NK-92 (cell line): Measurements from ENCODE around the gene SNORC.
"Not testable (repeated sequence)": the region's sequence is repeated elsewhere in the genome, so short reads cannot be mapped to it uniquely, and the experiment has no call there.

Experiments
- DNase-seq: peaks from one replicate; lab custom pipeline; 2025; ENCODE audit not compliant: unreplicated experiment; lab: John Stamatoyannopoulos, UW

Gene SNORC

GRCh38 chr2:232870018-232870765 is at the start of gene SNORC:
TSS of gene SNORC (plus strand) at chr2:232870264. CDS start at chr2:232870342, 78 bp downstream.
- DNase-seq = no peak

- DNase-seq = no peak
These were observed 40.1 kb upstream of the SNORC start for GRCh38 chr2:232829988-232830387.

- DNase-seq = no peak
These were observed 38.6 kb upstream of the SNORC start for GRCh38 chr2:232831496-232831895.

- DNase-seq = no peak
These were observed 36.2 kb upstream of the SNORC start for GRCh38 chr2:232833830-232834229.

- no peak for DNase-seq
These were observed 34.3 kb upstream of the SNORC start for GRCh38 chr2:232835687-232836208.

GRCh38 chr2:232836934-232837333 is 33.1 kb upstream of the SNORC start:
- no peak for DNase-seq

GRCh38 chr2:232838406-232838874 is 31.6 kb upstream of the SNORC start:
- DNase-seq = no peak

GRCh38 chr2:232839411-232840079 is 30.5 kb upstream of the SNORC start:
- DNase-seq = no peak

- no peak for DNase-seq
These were observed 27.4 kb upstream of the SNORC start for GRCh38 chr2:232842689-232843088.

- DNase-seq = no peak
These were observed 26.2 kb upstream of the SNORC start for GRCh38 chr2:232843834-232844233.

GRCh38 chr2:232846055-232846454 is 24.0 kb upstream of the SNORC start:
- no peak for DNase-seq

GRCh38 chr2:232850039-232850438 is 20.0 kb upstream of the SNORC start:
- DNase-seq = no peak

- not testable (repeated sequence) for DNase-seq
These were observed 18.0 kb upstream of the SNORC start for GRCh38 chr2:232852081-232852480.

GRCh38 chr2:232852676-232853075 is 17.4 kb upstream of the SNORC start:
- DNase-seq = no peak

- DNase-seq = no peak
These were observed 16.0 kb upstream of the SNORC start for GRCh38 chr2:232854082-232854481.

GRCh38 chr2:232857158-232857563 is 12.9 kb upstream of the SNORC start:
- DNase-seq = no peak

GRCh38 chr2:232859385-232859916 is 10.6 kb upstream of the SNORC start:
- no peak for DNase-seq

- no peak for DNase-seq
These were observed 9.3 kb upstream of the SNORC start for GRCh38 chr2:232860593-232861241.

- DNase-seq = no peak
These were observed 8.7 kb upstream of the SNORC start for GRCh38 chr2:232861353-232861752.

- no peak for DNase-seq
These were observed 6.1 kb upstream of the SNORC start for GRCh38 chr2:232863996-232864395.

GRCh38 chr2:232865165-232865564 is 4.9 kb upstream of the SNORC start:
- no peak for DNase-seq
